Endothelial cell of umbilical vein (primary cell): ENCODE data around the gene RALGPS1. TPM values are rescaled to one million over a fixed set of nuclear protein-coding genes. Genes with fewer than 3 reads are reported as not detected.

Experiments used
- BruUV-seq: library from RNA; stranded (reverse); fragments of 400-500 nt; replicated peaks from 2 replicates; lab custom pipeline; 2021; lab: Mats Ljungman, UMichigan
- CTCF ChIA-PET: fragments of 300-600, 350-600 bp; sonication (Branson Sonifier 250); formaldehyde crosslinking; loops from one replicate; lab custom pipeline; 2021; ENCODE audit warnings: antibody characterized with exemption, inconsistent platforms; lab: Charles Lee
- POLR2A ChIA-PET: fragments of 300-600, 350-600 bp; sonication (Branson Sonifier 250); formaldehyde crosslinking; loops from one replicate; lab custom pipeline; 2021; ENCODE audit warnings: antibody characterized with exemption, inconsistent platforms; lab: Charles Lee
- DNase-seq: peaks from one replicate; pipeline ENCODE4 v3.0.0-alpha.2; 2011; ENCODE audit warnings: low read depth, low spot score
- FAIRE-seq: peaks from 2 replicates; lab custom pipeline; 2011; peaks lifted over from hg19 to GRCh38; lab: Jason Lieb, UNC
- H2AFZ ChIP-seq: 2 replicates; pipeline ENCODE4 v1.6.0; 2012; ENCODE audit warnings: low read depth, low read length, control low read depth, inconsistent platforms
- H3K27ac ChIP-seq: 2 replicates; pipeline ENCODE4 v1.5.1; 2011; ENCODE audit warnings: low read depth, mild to moderate bottlenecking, control low read depth, low read length, moderate library complexity; ENCODE audit not compliant: insufficient read depth
- H3K27me3 ChIP-seq, 2 experiments: 2 replicates each; pipeline versions ENCODE4 v1.6.0 to v1.6.1; 2011; ENCODE audit warnings: low read length in 2 of 2, mixed read lengths in 1 of 2; ENCODE audit not compliant: control insufficient read depth in 2 of 2, insufficient read depth in 2 of 2
- H3K36me3 ChIP-seq, 2 experiments: 2 replicates in 1 of 2; 3 replicates in 1 of 2; pipeline ENCODE4 v1.5.1; 2011; ENCODE audit warnings: low read length in 2 of 2, mild to moderate bottlenecking in 1 of 2, moderate library complexity in 1 of 2; ENCODE audit not compliant: control insufficient read depth in 2 of 2, insufficient read depth in 2 of 2; ENCODE audit errors: extremely low read depth in 1 of 2
- H3K4me1 ChIP-seq: 3 replicates; pipeline ENCODE4 v1.5.1; 2011; ENCODE audit warnings: mild to moderate bottlenecking, low read length; ENCODE audit not compliant: control insufficient read depth, insufficient read depth; ENCODE audit errors: extremely low read depth
- H3K4me2 ChIP-seq: 2 replicates; pipeline ENCODE4 v1.6.1; 2011; ENCODE audit warnings: low read length, control low read depth, mixed read lengths; ENCODE audit not compliant: insufficient read depth
- H3K4me3 ChIP-seq, 3 experiments: fragments of 200-600 bp in 1 of 3; sonication (generic), shearing (Covaris generic) in 1 of 3; replicated peaks in 1 of 3; 2 replicates each; pipeline ENCODE4 v1.5.1; 2011 to 2016; ENCODE audit warnings: control low read depth in 3 of 3, low read length in 3 of 3, mild to moderate bottlenecking in 2 of 3, inconsistent platforms in 1 of 3, low read depth in 1 of 3, moderate library complexity in 1 of 3; ENCODE audit not compliant: insufficient read depth in 1 of 3
- H3K79me2 ChIP-seq: 2 replicates; pipeline ENCODE4 v1.6.0; 2012; ENCODE audit warnings: low read length, inconsistent platforms; ENCODE audit not compliant: control insufficient read depth, insufficient read depth
- H3K9ac ChIP-seq: replicated peaks from 2 replicates; pipeline ENCODE3; 2011; ENCODE audit warnings: low read length, control low read depth; ENCODE audit not compliant: insufficient read depth; ENCODE audit errors: extremely low read depth
- H3K9me1 ChIP-seq: replicated peaks from 3 replicates; pipeline ENCODE4 v1.6.0; 2011; ENCODE audit warnings: mild to moderate bottlenecking, low read length; ENCODE audit not compliant: control insufficient read depth, insufficient read depth; ENCODE audit errors: extremely low read depth
- H3K9me3 ChIP-seq: replicated peaks from 2 replicates; pipeline ENCODE4 v1.5.1; 2012; ENCODE audit warnings: low read length, inconsistent platforms; ENCODE audit not compliant: control insufficient read depth, insufficient read depth
- H4K20me1 ChIP-seq: replicated peaks from 2 replicates; pipeline ENCODE3; 2011; ENCODE audit warnings: mild to moderate bottlenecking, low read length; ENCODE audit not compliant: control insufficient read depth, insufficient read depth; ENCODE audit errors: extremely low read depth
- EZH2 ChIP-seq: IDR thresholded peaks from 2 replicates; pipeline ENCODE4 v1.6.1; 2012; ENCODE audit warnings: borderline replicate concordance, low read depth, mild to moderate bottlenecking, moderate library complexity, low read length, inconsistent platforms; ENCODE audit not compliant: severe bottlenecking
- FOS ChIP-seq: IDR thresholded peaks from 2 replicates; pipeline ENCODE4 v1.6.1; 2011; ENCODE audit warnings: mild to moderate bottlenecking, low read length, moderate library complexity, borderline replicate concordance; ENCODE audit not compliant: insufficient read depth
- GATA2 ChIP-seq: IDR thresholded peaks from 2 replicates; pipeline ENCODE4 v1.7.0; 2011; ENCODE audit warnings: low read depth, mild to moderate bottlenecking, moderate library complexity, mixed read lengths, low read length; ENCODE audit not compliant: insufficient read length, insufficient read depth
- JUN ChIP-seq: IDR thresholded peaks from 2 replicates; pipeline ENCODE4 v1.6.1; 2011; ENCODE audit warnings: borderline replicate concordance, low read depth; ENCODE audit not compliant: insufficient read length, insufficient read depth
- MYC ChIP-seq: IDR thresholded peaks from one replicate; pipeline ENCODE4 v1.6.1; 2011; ENCODE audit warnings: mild to moderate bottlenecking, low read depth, low read length
- POLR2A ChIP-seq: IDR thresholded peaks from 2 replicates; pipeline ENCODE4 v1.6.1; 2012; ENCODE audit warnings: low read depth, mild to moderate bottlenecking, control low read depth, low read length
- POLR2AphosphoS5 ChIP-seq: IDR thresholded peaks from 2 replicates; pipeline ENCODE4 v1.6.1; 2012; ENCODE audit warnings: low read depth, mild to moderate bottlenecking, control low read depth, low read length, moderate library complexity; ENCODE audit not compliant: insufficient read depth
- dilution Hi-C: fragments of 300-500 bp; cut with MboI; formaldehyde crosslinking; loops from one replicate; pipeline ENCODE4 v1.15.0; 2019; ENCODE audit warnings: low sequenced_read_pairs; ENCODE audit not compliant: extremely low pct_ligation_motif_present
- intact Hi-C: fragments of 100-400 bp; cut with micrococcal nuclease; formaldehyde crosslinking; loops from one replicate; pipeline ENCODE4 v1.10.0; 2022
- polyA plus RNA-seq, 4 experiments: library from polyadenylated mRNA; depleted of rRNA in 3 of 4; stranded (reverse) in 3 of 4; unstranded in 1 of 4; fragments of >200 nt; gene quantifications; 2 replicates each; pipeline versions ENCODE4 v1.2.1 to v1.2.3, GENCODE V29; 2011 to 2012; ENCODE audit warnings: missing spikeins in 1 of 4
- total RNA-seq: library from RNA; stranded (reverse); gene quantifications from 2 replicates; pipeline ENCODE4 v1.2.3, GENCODE V29; 2021
- TF ChIP-seq, protein P1 (sequence below), 2 donors: IDR thresholded peaks; 1 replicate in 1 of 2; 2 replicates in 1 of 2; pipeline ENCODE4 v1.5.1; 2011; ENCODE audit warnings: low read length in 2 of 2, mild to moderate bottlenecking in 2 of 2, moderate library complexity in 2 of 2, control low read depth in 1 of 2, inconsistent platforms in 1 of 2, low read depth in 1 of 2; ENCODE audit not compliant: insufficient read depth in 1 of 2; ENCODE audit errors: extremely low read depth in 1 of 2
- TF ChIP-seq, protein P2 (sequence below): IDR thresholded peaks from 2 replicates; pipeline ENCODE4 v1.6.1; 2011; ENCODE audit not compliant: insufficient read depth, insufficient read length

RALGPS1 gene
- total and polyA plus RNA-seq, 2 donors (not counting 3 experiments of a cell fraction or from before 2014, with no cell fraction given) = 3.8 to 5.5 TPM

DNA sequence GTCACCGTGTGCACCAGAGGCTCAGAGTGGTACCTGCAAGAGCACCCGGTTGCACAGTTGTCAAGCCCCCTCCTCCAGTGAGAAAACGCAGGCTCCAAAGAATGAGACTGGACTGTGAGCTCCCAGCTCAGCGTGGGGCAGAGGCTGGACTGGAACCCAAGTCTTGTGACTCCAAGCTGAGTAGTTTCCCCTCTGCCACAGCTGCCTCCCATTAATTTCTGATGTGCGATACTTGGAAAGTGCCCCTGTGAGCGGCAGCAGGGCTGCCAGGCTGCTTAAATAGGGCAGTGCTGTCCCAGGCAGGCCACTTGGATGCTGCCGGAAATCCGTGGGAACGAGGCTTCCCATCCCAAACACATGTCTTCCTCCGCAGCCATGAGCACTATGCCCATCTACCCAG lies 270.1 kb downstream of the RALGPS1 start:
- H4K20me1 ChIP-seq = no peaks in the 10 kb centered on the region
- FAIRE-seq (no peak), DNase-seq (no peak)
- H3K27me3 ChIP-seq = no peaks in the 10 kb centered on the region
- intact Hi-C loops = no loop called here
- H3K79me2 ChIP-seq = no peaks in the 10 kb centered on the region
- ChIA-PET CTCF (interaction anchor here (1.1 to 2.2 kb wide), 4 partner anchors 21 to 244 kb away, joined by 3 to 6 read pairs (median 4); no protein-coding TSS in a partner anchor), POLR2A (no interaction called here)
- no peak overlapping the region for H2AFZ ChIP-seq
- H3K9me1 ChIP-seq = no peaks in the 10 kb centered on the region
- TF ChIP-seq, protein P1, sequence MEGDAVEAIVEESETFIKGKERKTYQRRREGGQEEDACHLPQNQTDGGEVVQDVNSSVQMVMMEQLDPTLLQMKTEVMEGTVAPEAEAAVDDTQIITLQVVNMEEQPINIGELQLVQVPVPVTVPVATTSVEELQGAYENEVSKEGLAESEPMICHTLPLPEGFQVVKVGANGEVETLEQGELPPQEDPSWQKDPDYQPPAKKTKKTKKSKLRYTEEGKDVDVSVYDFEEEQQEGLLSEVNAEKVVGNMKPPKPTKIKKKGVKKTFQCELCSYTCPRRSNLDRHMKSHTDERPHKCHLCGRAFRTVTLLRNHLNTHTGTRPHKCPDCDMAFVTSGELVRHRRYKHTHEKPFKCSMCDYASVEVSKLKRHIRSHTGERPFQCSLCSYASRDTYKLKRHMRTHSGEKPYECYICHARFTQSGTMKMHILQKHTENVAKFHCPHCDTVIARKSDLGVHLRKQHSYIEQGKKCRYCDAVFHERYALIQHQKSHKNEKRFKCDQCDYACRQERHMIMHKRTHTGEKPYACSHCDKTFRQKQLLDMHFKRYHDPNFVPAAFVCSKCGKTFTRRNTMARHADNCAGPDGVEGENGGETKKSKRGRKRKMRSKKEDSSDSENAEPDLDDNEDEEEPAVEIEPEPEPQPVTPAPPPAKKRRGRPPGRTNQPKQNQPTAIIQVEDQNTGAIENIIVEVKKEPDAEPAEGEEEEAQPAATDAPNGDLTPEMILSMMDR (IDR thresholded peaks at IDR 0.05; ENCODE audit: extremely low read depth in 1 of 2, insufficient read depth in 1 of 2, low read depth in 1 of 2, low read length in 2 of 2) = no peak
- TF ChIP-seq GATA2 = no peak
- no peak for TF ChIP-seq FOS
- TF ChIP-seq EZH2 = no peak
- TF ChIP-seq, protein P2, sequence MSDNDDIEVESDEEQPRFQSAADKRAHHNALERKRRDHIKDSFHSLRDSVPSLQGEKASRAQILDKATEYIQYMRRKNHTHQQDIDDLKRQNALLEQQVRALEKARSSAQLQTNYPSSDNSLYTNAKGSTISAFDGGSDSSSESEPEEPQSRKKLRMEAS = no peak
- TF ChIP-seq MYC = no peak
- TF ChIP-seq POLR2AphosphoS5 = no peak
- no peak for TF ChIP-seq POLR2A
- TF ChIP-seq JUN = no peak
- no peak overlapping the region for H3K4me2 ChIP-seq
- H3K9me3 ChIP-seq = no peaks in the 10 kb centered on the region
- peaks cover 22% of the 10 kb centered on the region for H3K4me1 ChIP-seq
- no peak overlapping the region for H3K27ac ChIP-seq
- no peak overlapping the region for H3K4me3 ChIP-seq
- no peaks in the 10 kb centered on the region for H3K36me3 ChIP-seq
- dilution Hi-C loops = no loop called here
- H3K9ac ChIP-seq = no peak overlapping the region
- BruUV-seq = no TSS peak
